Measurements from ENCODE around the gene SYNE4. TPM values are rescaled to one million over a fixed set of nuclear protein-coding genes. Genes with fewer than 3 reads are reported as not detected.
A peak's percentile ranks its signal among the peaks of the same experiment; 100 is the strongest.

SYNE4 gene
- total and polyA plus RNA-seq, 2 of the 13 experiments (the other 11 are each of a cell fraction or from before 2014, with no cell fraction given) = 13.7 to 23.0 TPM

GRCh38 chr19:36008336-36008978 lies at the start of gene SYNE4 (continued):
- TF ChIP-seq YEATS2 (CRISPR knock-in tag; IDR thresholded peaks at IDR 0.05; ENCODE audit: borderline replicate concordance) = 0 out of 2 replicates have a peak, but pooled peaks have one; percentile 28
- no peak for TF ChIP-seq ZNF367 (CRISPR knock-in tag; IDR thresholded peaks at IDR 0.05; ENCODE audit: borderline replicate concordance)
- TF ChIP-seq, protein P1, sequence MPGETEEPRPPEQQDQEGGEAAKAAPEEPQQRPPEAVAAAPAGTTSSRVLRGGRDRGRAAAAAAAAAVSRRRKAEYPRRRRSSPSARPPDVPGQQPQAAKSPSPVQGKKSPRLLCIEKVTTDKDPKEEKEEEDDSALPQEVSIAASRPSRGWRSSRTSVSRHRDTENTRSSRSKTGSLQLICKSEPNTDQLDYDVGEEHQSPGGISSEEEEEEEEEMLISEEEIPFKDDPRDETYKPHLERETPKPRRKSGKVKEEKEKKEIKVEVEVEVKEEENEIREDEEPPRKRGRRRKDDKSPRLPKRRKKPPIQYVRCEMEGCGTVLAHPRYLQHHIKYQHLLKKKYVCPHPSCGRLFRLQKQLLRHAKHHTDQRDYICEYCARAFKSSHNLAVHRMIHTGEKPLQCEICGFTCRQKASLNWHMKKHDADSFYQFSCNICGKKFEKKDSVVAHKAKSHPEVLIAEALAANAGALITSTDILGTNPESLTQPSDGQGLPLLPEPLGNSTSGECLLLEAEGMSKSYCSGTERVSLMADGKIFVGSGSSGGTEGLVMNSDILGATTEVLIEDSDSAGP (CRISPR knock-in tag; IDR thresholded peaks at IDR 0.05; ENCODE audit: borderline replicate concordance) = peak; percentile 50; the same call in 1 of the 2 replicates
- no peak for TF ChIP-seq KMT2A (CRISPR knock-in tag; IDR thresholded peaks at IDR 0.05)
- no peak for TF ChIP-seq NFATC3 (CRISPR knock-in tag; IDR thresholded peaks at IDR 0.05)
- peak; percentile 61; the same call in 1 of the 2 replicates for TF ChIP-seq BORCS8-MEF2B (CRISPR knock-in tag; IDR thresholded peaks at IDR 0.05)
- no peak for TF ChIP-seq ZNF639 (CRISPR knock-in tag; conservative IDR thresholded peaks at IDR 0.05)
- no peak for TF ChIP-seq TBL1XR1 (IDR thresholded peaks at IDR 0.05; ENCODE audit: borderline replicate concordance, low read length, partially characterized antibody)
- no peak for TF ChIP-seq ZNF451 (CRISPR knock-in tag; IDR thresholded peaks at IDR 0.05)
- TF ChIP-seq PCBP2 (optimal IDR thresholded peaks at IDR 0.05; ENCODE audit: low read depth, low read length, poor library complexity, severe bottlenecking) = no peak
- TF ChIP-seq ZBTB3 (CRISPR knock-in tag; IDR thresholded peaks at IDR 0.05; ENCODE audit: borderline replicate concordance, low read depth) = no peak
- TF ChIP-seq KDM1A (CRISPR knock-in tag; IDR thresholded peaks at IDR 0.05) = 0 out of 2 replicates have a peak, but pooled peaks have one; percentile 22
- TF ChIP-seq TBX3 (IDR thresholded peaks at IDR 0.05; ENCODE audit: borderline replicate concordance) = no peak
- TF ChIP-seq MIER3 (CRISPR knock-in tag; IDR thresholded peaks at IDR 0.05; ENCODE audit: borderline replicate concordance) = no peak
- peak; percentile 78; the same call in 1 of the 2 replicates for TF ChIP-seq ZNF501 (CRISPR knock-in tag; IDR thresholded peaks at IDR 0.05)
- TF ChIP-seq ATF7 (IDR thresholded peaks at IDR 0.05) = no peak
- no peak for TF ChIP-seq ATF7 (CRISPR knock-in tag; IDR thresholded peaks at IDR 0.05)
- TF ChIP-seq, protein P2, sequence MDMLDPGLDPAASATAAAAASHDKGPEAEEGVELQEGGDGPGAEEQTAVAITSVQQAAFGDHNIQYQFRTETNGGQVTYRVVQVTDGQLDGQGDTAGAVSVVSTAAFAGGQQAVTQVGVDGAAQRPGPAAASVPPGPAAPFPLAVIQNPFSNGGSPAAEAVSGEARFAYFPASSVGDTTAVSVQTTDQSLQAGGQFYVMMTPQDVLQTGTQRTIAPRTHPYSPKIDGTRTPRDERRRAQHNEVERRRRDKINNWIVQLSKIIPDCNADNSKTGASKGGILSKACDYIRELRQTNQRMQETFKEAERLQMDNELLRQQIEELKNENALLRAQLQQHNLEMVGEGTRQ (IDR thresholded peaks at IDR 0.05; ENCODE audit: low read depth, low read length) = no peak
- TF ChIP-seq, protein P2 (CRISPR knock-in tag; IDR thresholded peaks at IDR 0.05; ENCODE audit: borderline replicate concordance) = no peak
- TF ChIP-seq E2F2 (CRISPR knock-in tag; IDR thresholded peaks at IDR 0.05; ENCODE audit: borderline replicate concordance) = no peak
- 0 out of 2 replicates have a peak, but pooled peaks have one; percentile 47 for TF ChIP-seq ZNF256 (CRISPR knock-in tag; conservative IDR thresholded peaks at IDR 0.05)
- TF ChIP-seq SMAD1 (CRISPR knock-in tag; IDR thresholded peaks at IDR 0.05; ENCODE audit: borderline replicate concordance, low read depth) = 0 out of 2 replicates have a peak, but pooled peaks have one; percentile 50
- no peak for TF ChIP-seq TCF7L2 (IDR thresholded peaks at IDR 0.05; ENCODE audit: low read depth, low read length)
- no peak for TF ChIP-seq ZBTB8A (CRISPR knock-in tag; IDR thresholded peaks at IDR 0.05; ENCODE audit: borderline replicate concordance, low read depth)
- TF ChIP-seq ZBTB21 (CRISPR knock-in tag; IDR thresholded peaks at IDR 0.05) = no peak

All from HepG2 (cell line).